ENCODE data around the gene PLEKHS1. TPM values are rescaled to one million over a fixed set of nuclear protein-coding genes. Genes with fewer than 3 reads are reported as not detected.

The PLEKHS1 gene
- total RNA-seq, 1 experiment from 2014 or later: not detected

- TF ChIP-seq CBX3 (IDR thresholded peaks at IDR 0.05; ENCODE audit: low read depth) (no peak), FOSL1 (IDR thresholded peaks at IDR 0.05; ENCODE audit: low read depth) (no peak)
Observed at GRCh38 chr10:113706623-113707022, 44.9 kb upstream of the PLEKHS1 start (continued).

DNA sequence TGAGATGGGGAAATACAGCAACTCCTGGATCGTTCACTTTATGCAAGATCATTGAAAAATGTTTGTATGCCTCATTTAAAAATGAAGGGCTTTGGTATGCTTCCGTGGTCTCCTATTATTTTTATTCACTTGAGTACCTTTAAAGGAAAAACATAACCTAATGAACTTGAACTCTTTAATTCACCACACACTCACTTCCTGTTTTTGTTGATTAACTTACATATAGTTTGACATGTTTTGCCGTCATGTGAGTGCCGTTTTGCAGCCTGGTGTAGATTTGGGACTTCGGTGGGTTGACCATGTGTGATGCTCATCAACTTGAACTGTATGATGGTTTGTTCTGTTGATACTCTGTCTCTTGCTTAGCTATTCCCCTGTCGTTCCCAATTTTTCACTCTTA lies 42.8 kb upstream of the PLEKHS1 start:
- POLR2A ChIA-PET: no interaction called here
- RAD21 ChIA-PET (ENCODE audit: low non-redundant PET in 1 of 2, low total read pairs in 2 of 2, uncharacterized antibody in 2 of 2, unreplicated experiment in 2 of 2): no interaction called here
- no peaks in the 10 kb centered on the region for H3K9me2 ChIP-seq (ENCODE audit: insufficient read depth)
- CTCF ChIA-PET: no interaction called here
- no peaks in the 10 kb centered on the region for H4K20me1 ChIP-seq (ENCODE audit: insufficient read depth)
- H3K79me2 ChIP-seq (ENCODE audit: insufficient read depth, low read length): no peaks in the 10 kb centered on the region; the same call in 1 of the 2 replicates
- intact Hi-C loops (cut with micrococcal nuclease): loop anchor here (5.0 to 10.0 kb wide), 3 partner anchors 89 to 1416 kb away; no protein-coding TSS in a partner anchor
- ATAC-seq: no peak
- H3K27ac ChIP-seq (ENCODE audit: low read depth, low read length): no peak overlapping the region
- TF ChIP-seq EZH2phosphoT487 (IDR thresholded peaks at IDR 0.05; ENCODE audit: borderline replicate concordance): no peak
- TF ChIP-seq EGR1 (IDR thresholded peaks at IDR 0.05; ENCODE audit: low read depth): no peak
- TF ChIP-seq CEBPB (IDR thresholded peaks at IDR 0.05; ENCODE audit: low read depth): no peak
- TF ChIP-seq RAD21 (IDR thresholded peaks at IDR 0.05; ENCODE audit: low read depth): no peak
- TF ChIP-seq, protein P1, sequence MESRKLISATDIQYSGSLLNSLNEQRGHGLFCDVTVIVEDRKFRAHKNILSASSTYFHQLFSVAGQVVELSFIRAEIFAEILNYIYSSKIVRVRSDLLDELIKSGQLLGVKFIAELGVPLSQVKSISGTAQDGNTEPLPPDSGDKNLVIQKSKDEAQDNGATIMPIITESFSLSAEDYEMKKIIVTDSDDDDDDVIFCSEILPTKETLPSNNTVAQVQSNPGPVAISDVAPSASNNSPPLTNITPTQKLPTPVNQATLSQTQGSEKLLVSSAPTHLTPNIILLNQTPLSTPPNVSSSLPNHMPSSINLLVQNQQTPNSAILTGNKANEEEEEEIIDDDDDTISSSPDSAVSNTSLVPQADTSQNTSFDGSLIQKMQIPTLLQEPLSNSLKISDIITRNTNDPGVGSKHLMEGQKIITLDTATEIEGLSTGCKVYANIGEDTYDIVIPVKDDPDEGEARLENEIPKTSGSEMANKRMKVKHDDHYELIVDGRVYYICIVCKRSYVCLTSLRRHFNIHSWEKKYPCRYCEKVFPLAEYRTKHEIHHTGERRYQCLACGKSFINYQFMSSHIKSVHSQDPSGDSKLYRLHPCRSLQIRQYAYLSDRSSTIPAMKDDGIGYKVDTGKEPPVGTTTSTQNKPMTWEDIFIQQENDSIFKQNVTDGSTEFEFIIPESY (IDR thresholded peaks at IDR 0.05; ENCODE audit: extremely low read depth, insufficient replicate concordance, low read length): no peak
- no peak for TF ChIP-seq SIN3A (IDR thresholded peaks at IDR 0.05; ENCODE audit: low read depth)
- no peak for TF ChIP-seq ATF3 (IDR thresholded peaks at IDR 0.05)
- no peak for TF ChIP-seq ZFX (IDR thresholded peaks at IDR 0.05)
- no peak for TF ChIP-seq SP1 (IDR thresholded peaks at IDR 0.05; ENCODE audit: low read depth)
- no peak for TF ChIP-seq EZH2 (IDR thresholded peaks at IDR 0.05)
- TF ChIP-seq ZNF274 (IDR thresholded peaks at IDR 0.05; ENCODE audit: low read depth, low read length): no peak
- no peak for TF ChIP-seq YY1 (IDR thresholded peaks at IDR 0.05; ENCODE audit: extremely low read depth, insufficient replicate concordance, low read depth, low read length)
- no peak for DNase-seq (ENCODE audit: low read depth, low spot score)
- H3K9me3 ChIP-seq (ENCODE audit: control insufficient read depth in 1 of 2, insufficient read depth in 1 of 2, low read depth in 1 of 2, low read length in 2 of 2): no peaks in the 10 kb centered on the region
- H2AFZ ChIP-seq (ENCODE audit: low read depth, low read length, poor library complexity, severe bottlenecking): no peak overlapping the region
- H3K27me3 ChIP-seq (ENCODE audit: insufficient read depth, low read length): no peaks in the 10 kb centered on the region
- H3K9ac ChIP-seq (ENCODE audit: low read length): no peak overlapping the region
- no peaks in the 10 kb centered on the region for H3K36me3 ChIP-seq (ENCODE audit: control insufficient read depth in 1 of 2, insufficient read depth in 2 of 2, low read length in 2 of 2)
- H3K4me2 ChIP-seq (ENCODE audit: low read length): no peak overlapping the region
- H3K4me1 ChIP-seq (ENCODE audit: control insufficient read depth in 1 of 2, insufficient read depth in 2 of 2, low read length in 2 of 2): no peaks in the 10 kb centered on the region
- BruUV-seq (replicated peaks): no TSS peak
- no peak overlapping the region for H3K4me3 ChIP-seq (replicated peaks in 1 of 2; ENCODE audit: low read depth in 1 of 2, low read length in 2 of 2)

Measured in HCT116 (cell line).